Measurements from ENCODE around the gene BMPR1B.

The BMPR1B gene

DNA sequence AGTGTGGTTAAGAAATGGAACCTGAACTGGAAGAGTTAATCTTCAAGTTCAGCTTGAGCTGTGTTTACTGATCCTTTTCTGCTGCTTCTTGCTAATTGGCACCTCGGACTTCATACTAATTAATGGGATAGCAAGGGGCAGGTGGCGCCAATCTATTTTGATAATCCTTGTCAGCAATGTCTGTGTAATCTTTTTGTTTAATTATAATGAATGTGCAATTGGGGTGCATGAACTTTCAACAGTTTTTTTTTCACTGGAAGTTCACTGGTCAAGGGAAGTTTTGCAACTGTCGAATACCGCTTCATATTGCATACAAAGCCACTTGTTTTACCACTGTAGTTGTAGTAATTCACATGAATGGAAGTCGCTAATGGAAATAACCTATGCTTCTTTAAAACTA is 261.0 kb downstream of the BMPR1B start:
- Histone ChIP-seq H3K9me3 (ENCODE audit: control insufficient read depth, insufficient read depth, low read length) (no peaks in the 10 kb centered on the region), H3K4me2 (ENCODE audit: low read length) (no peak overlapping the region), H3K27ac (ENCODE audit: low read depth, low read length) (no peak overlapping the region), H3F3A (ENCODE audit: control insufficient read depth, insufficient read depth) (no peaks in the 10 kb centered on the region), H4K20me1 (ENCODE audit: control insufficient read depth, insufficient read depth, low read depth, low read length) (no peaks in the 10 kb centered on the region), H3K4me3 (ENCODE audit: low read length) (no peak overlapping the region), H3K27me3 (ENCODE audit: control insufficient read depth, low read length) (no peaks in the 10 kb centered on the region), H3K79me2 (ENCODE audit: control insufficient read depth, low read length) (no peaks in the 10 kb centered on the region), H3K36me3 (ENCODE audit: control insufficient read depth, low read length) (no peaks in the 10 kb centered on the region), H3K9me2 (replicated peaks; ENCODE audit: control insufficient read depth, low read length) (no peaks in the 10 kb centered on the region), H3K4me1 (ENCODE audit: control insufficient read depth, low read length) (no peaks in the 10 kb centered on the region)
- TF ChIP-seq EZH2phosphoT487 (IDR thresholded peaks at IDR 0.05; ENCODE audit: borderline replicate concordance, low read length): no peak

DNA sequence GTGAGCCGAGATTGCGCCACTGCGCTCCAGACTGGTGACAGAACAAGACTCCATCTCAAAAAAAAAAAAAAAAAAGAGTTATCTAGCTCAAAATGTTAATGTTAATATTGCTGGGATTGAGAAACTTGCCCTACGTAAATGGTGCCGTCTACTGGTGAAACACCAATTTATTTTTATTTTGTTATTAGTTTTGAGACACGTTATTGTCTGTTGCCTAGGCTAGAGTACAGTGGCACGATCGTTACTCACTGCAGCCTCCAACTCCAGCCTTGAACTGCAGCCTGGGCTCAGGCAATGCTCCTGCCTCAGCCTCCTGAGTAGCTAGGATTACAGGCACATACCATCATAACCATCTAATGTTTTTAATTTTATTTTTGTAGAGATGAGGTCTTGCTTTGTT is 262.8 kb downstream of the BMPR1B start:
- no peak overlapping the region for H3K27ac ChIP-seq (ENCODE audit: low read depth, low read length)
- no peak for TF ChIP-seq EZH2phosphoT487 (IDR thresholded peaks at IDR 0.05; ENCODE audit: borderline replicate concordance, low read length)
- TF ChIP-seq, protein P1, sequence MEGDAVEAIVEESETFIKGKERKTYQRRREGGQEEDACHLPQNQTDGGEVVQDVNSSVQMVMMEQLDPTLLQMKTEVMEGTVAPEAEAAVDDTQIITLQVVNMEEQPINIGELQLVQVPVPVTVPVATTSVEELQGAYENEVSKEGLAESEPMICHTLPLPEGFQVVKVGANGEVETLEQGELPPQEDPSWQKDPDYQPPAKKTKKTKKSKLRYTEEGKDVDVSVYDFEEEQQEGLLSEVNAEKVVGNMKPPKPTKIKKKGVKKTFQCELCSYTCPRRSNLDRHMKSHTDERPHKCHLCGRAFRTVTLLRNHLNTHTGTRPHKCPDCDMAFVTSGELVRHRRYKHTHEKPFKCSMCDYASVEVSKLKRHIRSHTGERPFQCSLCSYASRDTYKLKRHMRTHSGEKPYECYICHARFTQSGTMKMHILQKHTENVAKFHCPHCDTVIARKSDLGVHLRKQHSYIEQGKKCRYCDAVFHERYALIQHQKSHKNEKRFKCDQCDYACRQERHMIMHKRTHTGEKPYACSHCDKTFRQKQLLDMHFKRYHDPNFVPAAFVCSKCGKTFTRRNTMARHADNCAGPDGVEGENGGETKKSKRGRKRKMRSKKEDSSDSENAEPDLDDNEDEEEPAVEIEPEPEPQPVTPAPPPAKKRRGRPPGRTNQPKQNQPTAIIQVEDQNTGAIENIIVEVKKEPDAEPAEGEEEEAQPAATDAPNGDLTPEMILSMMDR (IDR thresholded peaks at IDR 0.05; ENCODE audit: low read depth, low read length, poor library complexity, severe bottlenecking): no peak

DNA sequence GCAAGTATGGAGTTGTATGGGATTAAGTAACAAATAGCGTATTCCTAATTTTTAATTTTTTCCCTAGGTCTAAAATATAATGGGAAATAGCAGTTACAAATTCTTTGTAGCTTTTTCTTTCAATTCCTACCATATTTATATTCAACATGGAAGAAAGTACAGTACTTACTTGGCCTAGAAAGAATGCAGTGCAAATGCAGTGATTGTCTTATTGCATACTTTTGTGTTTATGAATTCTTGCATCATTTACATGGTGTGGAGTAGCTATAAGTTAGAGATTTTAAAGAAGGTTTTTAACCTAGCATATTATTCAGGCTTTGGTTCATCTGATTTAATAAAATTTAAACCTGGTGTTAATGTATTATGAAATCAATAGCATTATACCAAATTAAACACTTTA is 263.3 kb downstream of the BMPR1B start:
- Histone ChIP-seq H3K9me3 (ENCODE audit: control insufficient read depth, insufficient read depth, low read length) (no peaks in the 10 kb centered on the region), H3K9me2 (replicated peaks; ENCODE audit: control insufficient read depth, low read length) (no peaks in the 10 kb centered on the region), H3K27ac (ENCODE audit: low read depth, low read length) (no peak overlapping the region), H3K36me3 (ENCODE audit: control insufficient read depth, low read length) (no peaks in the 10 kb centered on the region), H3K4me2 (ENCODE audit: low read length) (no peak overlapping the region), H4K20me1 (ENCODE audit: control insufficient read depth, insufficient read depth, low read depth, low read length) (no peaks in the 10 kb centered on the region), H3K27me3 (ENCODE audit: control insufficient read depth, low read length) (no peaks in the 10 kb centered on the region), H3F3A (ENCODE audit: control insufficient read depth, insufficient read depth) (no peaks in the 10 kb centered on the region), H3K79me2 (ENCODE audit: control insufficient read depth, low read length) (no peaks in the 10 kb centered on the region), H3K4me3 (ENCODE audit: low read length) (no peak overlapping the region), H3K4me1 (ENCODE audit: control insufficient read depth, low read length) (no peaks in the 10 kb centered on the region)
- TF ChIP-seq, protein P1 (IDR thresholded peaks at IDR 0.05; ENCODE audit: low read depth, low read length, poor library complexity, severe bottlenecking): no peak

More for the DNA sequence above, 262.8 kb downstream of the BMPR1B start:
- Histone ChIP-seq H3F3A (ENCODE audit: control insufficient read depth, insufficient read depth) (no peaks in the 10 kb centered on the region), H3K4me2 (ENCODE audit: low read length) (no peak overlapping the region), H3K4me3 (ENCODE audit: low read length) (no peak overlapping the region), H3K36me3 (ENCODE audit: control insufficient read depth, low read length) (no peaks in the 10 kb centered on the region), H3K4me1 (ENCODE audit: control insufficient read depth, low read length) (no peaks in the 10 kb centered on the region), H3K9me3 (ENCODE audit: control insufficient read depth, insufficient read depth, low read length) (no peaks in the 10 kb centered on the region), H4K20me1 (ENCODE audit: control insufficient read depth, insufficient read depth, low read depth, low read length) (no peaks in the 10 kb centered on the region), H3K9me2 (replicated peaks; ENCODE audit: control insufficient read depth, low read length) (no peaks in the 10 kb centered on the region), H3K27me3 (ENCODE audit: control insufficient read depth, low read length) (no peaks in the 10 kb centered on the region), H3K79me2 (ENCODE audit: control insufficient read depth, low read length) (no peaks in the 10 kb centered on the region)

DNA sequence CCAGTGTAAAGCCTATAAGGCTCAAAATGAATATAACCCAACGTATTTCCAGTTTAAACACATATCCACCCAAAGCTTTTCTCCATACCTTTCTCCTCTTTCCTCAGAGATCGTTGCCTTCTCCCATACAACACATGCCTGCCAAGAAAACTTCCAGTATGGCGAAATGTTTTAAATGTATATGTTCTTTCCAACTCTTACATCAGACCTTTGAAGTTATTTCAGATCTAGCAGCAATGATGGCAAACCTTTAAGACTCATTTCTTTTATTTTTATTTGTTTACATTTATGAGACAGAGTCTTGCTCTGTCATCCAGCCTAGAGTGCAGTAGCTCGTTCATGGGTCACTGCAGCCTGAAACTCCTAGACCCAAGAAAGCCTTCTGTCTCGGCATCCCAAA is 265.4 kb downstream of the BMPR1B start:
- H3K27ac ChIP-seq (ENCODE audit: low read depth, low read length): no peak overlapping the region
- H3K36me3 ChIP-seq (ENCODE audit: control insufficient read depth, low read length): no peaks in the 10 kb centered on the region
- no peak overlapping the region for H3K4me2 ChIP-seq (ENCODE audit: low read length)
- no peaks in the 10 kb centered on the region for H3K27me3 ChIP-seq (ENCODE audit: control insufficient read depth, low read length)
- no peaks in the 10 kb centered on the region for H3K79me2 ChIP-seq (ENCODE audit: control insufficient read depth, low read length)
- no peaks in the 10 kb centered on the region for H3K4me1 ChIP-seq (ENCODE audit: control insufficient read depth, low read length)
- H3K9me2 ChIP-seq (replicated peaks; ENCODE audit: control insufficient read depth, low read length): no peaks in the 10 kb centered on the region
- H4K20me1 ChIP-seq (ENCODE audit: control insufficient read depth, insufficient read depth, low read depth, low read length): no peaks in the 10 kb centered on the region
- TF ChIP-seq EZH2phosphoT487 (IDR thresholded peaks at IDR 0.05; ENCODE audit: borderline replicate concordance, low read length): no peak
- TF ChIP-seq, protein P1 (IDR thresholded peaks at IDR 0.05; ENCODE audit: low read depth, low read length, poor library complexity, severe bottlenecking): no peak
- H3K9me3 ChIP-seq (ENCODE audit: control insufficient read depth, insufficient read depth, low read length): no peaks in the 10 kb centered on the region
- no peaks in the 10 kb centered on the region for H3F3A ChIP-seq (ENCODE audit: control insufficient read depth, insufficient read depth)
- no peak overlapping the region for H3K4me3 ChIP-seq (ENCODE audit: low read length)

Measured in DOHH2 (cell line).